Keratinocyte (primary cell): ENCODE data around the gene MGAM2. TPM values are rescaled to one million over a fixed set of nuclear protein-coding genes. Genes with fewer than 3 reads are reported as not detected.

Experiments used
- DNase-seq: peaks from one replicate; pipeline ENCODE4 v3.0.0-alpha.2; 2011; ENCODE audit warnings: low read depth, missing footprints, low spot score
- FAIRE-seq: peaks from 2 replicates; lab custom pipeline; 2011; peaks lifted over from hg19 to GRCh38; lab: Jason Lieb, UNC
- H2AFZ ChIP-seq: 2 replicates; pipeline ENCODE4 v1.6.0; 2012; ENCODE audit warnings: low read length, control low read depth, inconsistent platforms; ENCODE audit not compliant: control insufficient read depth
- H3K27ac ChIP-seq: 2 replicates; pipeline ENCODE4 v1.5.1; 2011; ENCODE audit warnings: low read length; ENCODE audit not compliant: control insufficient read depth, insufficient read depth
- H3K27me3 ChIP-seq: 3 replicates; pipeline ENCODE4 v1.6.0; 2011; ENCODE audit warnings: low read length; ENCODE audit not compliant: control insufficient read depth, insufficient read depth; ENCODE audit errors: extremely low read depth
- H3K36me3 ChIP-seq, 2 experiments: 2 replicates in 1 of 2; 3 replicates in 1 of 2; pipeline ENCODE4 v1.5.1; 2011; ENCODE audit warnings: low read length in 2 of 2, mild to moderate bottlenecking in 1 of 2; ENCODE audit not compliant: control insufficient read depth in 2 of 2, insufficient read depth in 2 of 2; ENCODE audit errors: extremely low read depth in 1 of 2
- H3K4me1 ChIP-seq: 3 replicates; pipeline ENCODE4 v1.5.1; 2011; ENCODE audit warnings: low read length; ENCODE audit not compliant: control insufficient read depth, insufficient read depth; ENCODE audit errors: extremely low read depth
- H3K4me2 ChIP-seq: 3 replicates; pipeline ENCODE4 v1.6.0; 2011; ENCODE audit warnings: low read depth, low read length; ENCODE audit not compliant: control insufficient read depth, insufficient read depth; ENCODE audit errors: extremely low read depth
- H3K4me3 ChIP-seq, 3 experiments: fragments of 200-600 bp in 1 of 3; sonication (generic) in 1 of 3; 2 replicates in 2 of 3; 3 replicates in 1 of 3; pipeline ENCODE4 v1.5.1; 2011 to 2016; ENCODE audit warnings: low read length in 3 of 3, mild to moderate bottlenecking in 3 of 3, control low read depth in 2 of 3, inconsistent platforms in 1 of 3, low read depth in 1 of 3, mixed read lengths in 1 of 3, mixed run types in 1 of 3, moderate library complexity in 1 of 3; ENCODE audit not compliant: control insufficient read depth in 2 of 3, insufficient read depth in 2 of 3; ENCODE audit errors: extremely low read depth in 1 of 3
- H3K79me2 ChIP-seq: 2 replicates; pipeline ENCODE4 v1.6.0; 2012; ENCODE audit warnings: low read length; ENCODE audit not compliant: control insufficient read depth, insufficient read depth
- H3K9ac ChIP-seq: 3 replicates; pipeline ENCODE4 v1.6.0; 2011; ENCODE audit warnings: low read length; ENCODE audit not compliant: control insufficient read depth, insufficient read depth; ENCODE audit errors: extremely low read depth
- H3K9me1 ChIP-seq: 3 replicates; pipeline ENCODE4 v1.6.0; 2011; ENCODE audit warnings: low read length; ENCODE audit not compliant: control insufficient read depth, insufficient read depth; ENCODE audit errors: extremely low read depth
- H3K9me3 ChIP-seq: 2 replicates; pipeline ENCODE4 v1.5.1; 2012; ENCODE audit warnings: low read depth, low read length; ENCODE audit not compliant: control insufficient read depth
- H4K20me1 ChIP-seq: 3 replicates; pipeline ENCODE4 v1.6.0; 2011; ENCODE audit warnings: low read length; ENCODE audit not compliant: control insufficient read depth, insufficient read depth; ENCODE audit errors: extremely low read depth
- CTCF ChIP-seq, 3 experiments: IDR thresholded peaks in 1 of 3; conservative IDR thresholded peaks in 1 of 3; optimal IDR thresholded peaks in 1 of 3; 2 replicates in 2 of 3; 3 replicates in 1 of 3; pipeline versions ENCODE3 to v1.5.1; 2011; ENCODE audit warnings: low read length in 3 of 3, mild to moderate bottlenecking in 3 of 3, moderate library complexity in 2 of 3, control low read depth in 1 of 3, inconsistent platforms in 1 of 3; ENCODE audit not compliant: insufficient read depth in 2 of 3; ENCODE audit errors: extremely low read depth in 1 of 3
- EZH2 ChIP-seq: IDR thresholded peaks from one replicate; pipeline ENCODE4 v1.6.1; 2012; ENCODE audit warnings: inconsistent platforms, mild to moderate bottlenecking, low read length, moderate library complexity
- dilution Hi-C: fragments of 300-500 bp; cut with MboI; formaldehyde crosslinking; loops from one replicate; pipeline ENCODE4 v1.7.0; 2020; ENCODE audit warnings: low sequenced_read_pairs; ENCODE audit not compliant: extremely low pct_ligation_motif_present
- polyA plus RNA-seq, 5 experiments: library from polyadenylated mRNA; depleted of rRNA in 3 of 5; stranded (reverse) in 3 of 5; stranded (forward) in 1 of 5; unstranded in 1 of 5; fragments of >200 nt; gene quantifications; 1 replicate in 1 of 5; 2 replicates in 3 of 5; 3 replicates in 1 of 5; pipeline versions ENCODE4 v1.2.1 to v1.2.3, GENCODE V29; 2011 to 2012; ENCODE audit warnings: missing spikeins in 2 of 5, low read depth in 1 of 5, low replicate concordance in 1 of 5

The MGAM2 gene
- polyA plus RNA-seq, 1 donor (not counting 4 experiments of a cell fraction or from before 2014, with no cell fraction given) = 0.04 TPM

GRCh38 chr7:142066536-142066935 lies 45.0 kb upstream of the MGAM2 start:
- FAIRE-seq = no peak
- Histone ChIP-seq H3K9me1 (no peaks in the 10 kb centered on the region), H3K27ac (no peak overlapping the region), H3K9me3 (no peaks in the 10 kb centered on the region), H3K9ac (no peak overlapping the region), H3K4me1 (no peaks in the 10 kb centered on the region), H3K79me2 (no peaks in the 10 kb centered on the region), H4K20me1 (no peaks in the 10 kb centered on the region), H3K36me3 (no peaks in the 10 kb centered on the region), H3K27me3 (no peaks in the 10 kb centered on the region), H2AFZ (no peak overlapping the region), H3K4me3 (no peak overlapping the region), H3K4me2 (no peak overlapping the region)
- no peak for DNase-seq
- TF ChIP-seq CTCF (optimal IDR thresholded peaks at IDR 0.05 in 1 of 3, IDR thresholded peaks at IDR 0.05 in 1 of 3, conservative IDR thresholded peaks at IDR 0.05 in 1 of 3; ENCODE audit: extremely low read depth in 1 of 3, insufficient read depth in 2 of 3, low read length in 3 of 3) = no peak
- TF ChIP-seq EZH2 = no peak
- dilution Hi-C loops = no loop called here

DNA sequence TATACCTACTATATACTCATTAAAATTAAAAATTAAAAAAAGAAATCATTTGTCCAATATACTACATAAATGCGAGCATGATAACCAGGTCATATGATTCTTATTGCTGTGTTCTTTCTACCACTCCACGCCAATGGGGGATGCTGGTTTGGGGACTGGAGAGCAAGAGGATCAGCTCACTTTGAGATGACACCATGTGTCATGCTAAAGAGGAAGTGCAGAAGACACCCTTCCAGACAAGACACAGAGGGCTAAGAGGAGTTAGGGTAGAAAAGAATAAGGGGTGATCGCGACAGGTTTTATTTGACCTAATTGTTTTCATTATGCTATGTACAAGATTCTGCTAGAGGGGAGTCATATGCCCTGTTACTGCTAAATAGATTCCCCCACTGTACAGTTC lies 33.8 kb upstream of the MGAM2 start:
- no peak overlapping the region for H3K4me3 ChIP-seq
- dilution Hi-C loops = no loop called here
- no peaks in the 10 kb centered on the region for H3K27me3 ChIP-seq
- H3K9ac ChIP-seq = no peak overlapping the region
- no peaks in the 10 kb centered on the region for H4K20me1 ChIP-seq
- no peaks in the 10 kb centered on the region for H3K9me3 ChIP-seq
- H3K4me2 ChIP-seq = no peak overlapping the region
- no peak for FAIRE-seq
- H2AFZ ChIP-seq = no peak overlapping the region
- H3K4me1 ChIP-seq = no peaks in the 10 kb centered on the region
- H3K79me2 ChIP-seq = no peaks in the 10 kb centered on the region
- no peaks in the 10 kb centered on the region for H3K9me1 ChIP-seq
- no peak for DNase-seq
- H3K36me3 ChIP-seq = no peaks in the 10 kb centered on the region
- TF ChIP-seq EZH2 (no peak), CTCF (optimal IDR thresholded peaks at IDR 0.05 in 1 of 3, IDR thresholded peaks at IDR 0.05 in 1 of 3, conservative IDR thresholded peaks at IDR 0.05 in 1 of 3; ENCODE audit: extremely low read depth in 1 of 3, insufficient read depth in 2 of 3, low read length in 3 of 3) (no peak)
- H3K27ac ChIP-seq = no peak overlapping the region
